Cardiac fibroblast (primary cell): ENCODE results near the gene WNT5A.

Experiments
- DNase-seq, 2 donors: peaks; one replicate each; pipeline versions ENCODE4 v3.0.0 to v3.0.0-alpha.2; 2010; ENCODE audit warnings: low read depth in 2 of 2
- H3K4me3 ChIP-seq, 2 donors: replicated peaks in 1 of 2; 1 replicate in 1 of 2; 2 replicates in 1 of 2; pipeline ENCODE4 v1.5.1; 2011; ENCODE audit warnings: low read depth in 2 of 2, low read length in 2 of 2, mild to moderate bottlenecking in 2 of 2, moderate library complexity in 1 of 2
- TF ChIP-seq, protein P1 (sequence below): IDR thresholded peaks from one replicate; pipeline ENCODE4 v1.5.1; 2011; ENCODE audit warnings: low read depth, mild to moderate bottlenecking, low read length, inconsistent platforms

Gene WNT5A

DNA sequence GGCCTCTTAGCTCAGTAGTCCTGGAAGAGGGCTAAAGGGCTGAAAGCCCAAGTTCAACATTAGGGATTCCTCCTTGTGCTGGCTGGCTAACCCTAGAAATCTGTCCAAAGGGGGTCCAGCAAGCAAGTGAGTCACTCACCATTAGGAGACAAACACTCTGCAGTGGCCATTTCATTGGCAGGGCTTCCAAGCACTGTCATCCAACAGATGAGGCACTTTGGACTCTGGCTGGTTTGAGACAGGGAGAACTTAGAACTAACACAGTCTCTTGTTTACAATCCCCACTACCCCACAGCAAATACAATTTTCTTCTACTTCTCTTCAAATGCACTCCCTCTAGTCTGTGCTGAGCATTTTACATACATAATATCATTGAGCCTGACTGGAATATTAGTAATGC, 10.1 kb upstream of the WNT5A start:
- no peak for DNase-seq
- TF ChIP-seq, protein P1, sequence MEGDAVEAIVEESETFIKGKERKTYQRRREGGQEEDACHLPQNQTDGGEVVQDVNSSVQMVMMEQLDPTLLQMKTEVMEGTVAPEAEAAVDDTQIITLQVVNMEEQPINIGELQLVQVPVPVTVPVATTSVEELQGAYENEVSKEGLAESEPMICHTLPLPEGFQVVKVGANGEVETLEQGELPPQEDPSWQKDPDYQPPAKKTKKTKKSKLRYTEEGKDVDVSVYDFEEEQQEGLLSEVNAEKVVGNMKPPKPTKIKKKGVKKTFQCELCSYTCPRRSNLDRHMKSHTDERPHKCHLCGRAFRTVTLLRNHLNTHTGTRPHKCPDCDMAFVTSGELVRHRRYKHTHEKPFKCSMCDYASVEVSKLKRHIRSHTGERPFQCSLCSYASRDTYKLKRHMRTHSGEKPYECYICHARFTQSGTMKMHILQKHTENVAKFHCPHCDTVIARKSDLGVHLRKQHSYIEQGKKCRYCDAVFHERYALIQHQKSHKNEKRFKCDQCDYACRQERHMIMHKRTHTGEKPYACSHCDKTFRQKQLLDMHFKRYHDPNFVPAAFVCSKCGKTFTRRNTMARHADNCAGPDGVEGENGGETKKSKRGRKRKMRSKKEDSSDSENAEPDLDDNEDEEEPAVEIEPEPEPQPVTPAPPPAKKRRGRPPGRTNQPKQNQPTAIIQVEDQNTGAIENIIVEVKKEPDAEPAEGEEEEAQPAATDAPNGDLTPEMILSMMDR, result no peak
- no peak overlapping the region for H3K4me3 ChIP-seq

- no peak for DNase-seq
- no peak overlapping the region for H3K4me3 ChIP-seq
- TF ChIP-seq, protein P1, result no peak
These were observed 7.9 kb upstream of the WNT5A start for GRCh38 chr3:55494976-55495375.

DNA sequence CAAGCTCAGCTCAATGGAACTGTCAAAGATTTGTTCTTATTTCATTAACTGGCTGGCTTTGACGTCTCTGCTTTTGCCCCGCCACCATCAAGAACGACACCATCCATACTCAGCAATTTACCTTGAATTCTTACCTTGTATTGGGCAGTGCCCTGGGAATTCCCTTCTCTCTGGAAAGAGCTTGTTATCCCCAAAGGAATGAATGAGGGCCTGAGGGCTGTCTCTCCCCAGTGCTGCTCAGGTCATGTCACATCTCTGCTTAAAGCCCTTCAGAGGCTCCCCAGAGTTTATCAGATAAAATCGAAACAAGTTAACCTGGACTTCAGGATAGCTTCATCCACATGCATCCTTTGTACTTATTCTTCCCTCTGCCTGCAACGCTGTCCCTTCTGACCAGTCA, 5.9 kb upstream of the WNT5A start:
- H3K4me3 ChIP-seq, result no peak overlapping the region
- TF ChIP-seq, protein P1, result no peak
- DNase-seq, result no peak

- no peak overlapping the region for H3K4me3 ChIP-seq
- peak; percentile 74 to 85 for DNase-seq
- TF ChIP-seq, protein P1, result no peak
These were observed 4.2 kb upstream of the WNT5A start for GRCh38 chr3:55491296-55491816.

GRCh38 chr3:55490276-55490913, 3.3 kb upstream of the WNT5A start:
- H3K4me3 ChIP-seq, result no peak overlapping the region
- TF ChIP-seq, protein P1, result no peak
- no peak for DNase-seq

- H3K4me3 ChIP-seq, result peak overlapping the region in 1 of 2 donors; percentile 90
- TF ChIP-seq, protein P1, result no peak
- DNase-seq, result no peak
These were observed 2.7 kb upstream of the WNT5A start for GRCh38 chr3:55489798-55490132.

- H3K4me3 ChIP-seq, result peak overlapping the region; percentile 79 to 90
These were observed 1.4 kb upstream of the WNT5A start for GRCh38 chr3:55488398-55489055.

More at GRCh38 chr3:55488398-55489055, 1.4 kb upstream of the WNT5A start:
- DNase-seq, result peak; percentile 85 to 87
- TF ChIP-seq, protein P1, result no peak
